GM12878 (cell line): ENCODE results near the gene ENGASE. TPM values are rescaled to one million over a fixed set of nuclear protein-coding genes. Genes with fewer than 3 reads are reported as not detected.

Experiments used
- ATAC-seq: fragments of 200-7000 bp; cut with Tn5 transposase; 3 replicates; pipeline ENCODE4 v1.9.1; 2020; ENCODE audit warnings: mild to moderate bottlenecking, moderate library complexity
- BruUV-seq: library from RNA; stranded (reverse); fragments of 400-500 nt; replicated peaks from 2 replicates; lab custom pipeline; 2021; lab: Mats Ljungman, UMichigan
- CTCF ChIA-PET: fragments of 300-600 bp; sonication (Branson Sonifier 250); formaldehyde crosslinking; extraction: SDS; loops from one replicate; lab custom pipeline; 2021; ENCODE audit warnings: inconsistent platforms; lab: Yijun Ruan, JAX
- POLR2A ChIA-PET: fragments of 350-600 bp; formaldehyde crosslinking; extraction: SDS; loops from one replicate; lab custom pipeline; 2021; ENCODE audit warnings: inconsistent platforms; lab: Charles Lee
- RAD21 ChIA-PET: fragments of 300-600 bp; sonication (Branson Sonifier 250); formaldehyde crosslinking; loops from one replicate; lab custom pipeline; 2023; ENCODE audit warnings: antibody characterized with exemption; ENCODE audit not compliant: unreplicated experiment; lab: Charles Lee
- SMC1A ChIA-PET: fragments of 300-600 bp; sonication (Branson Sonifier 250); formaldehyde crosslinking; loops from one replicate; lab custom pipeline; 2023; ENCODE audit not compliant: unreplicated experiment, uncharacterized antibody; lab: Charles Lee
- DNase-seq: peaks from one replicate; pipeline ENCODE4 v3.0.0-alpha.2; 2011; ENCODE audit warnings: low read depth, low spot score
- FAIRE-seq: peaks from 3 replicates; lab custom pipeline; 2011; peaks lifted over from hg19 to GRCh38; lab: Jason Lieb, UNC
- H2AFZ ChIP-seq: 2 replicates; pipeline ENCODE4 v1.6.0; 2011; ENCODE audit warnings: low read depth, low read length, control low read depth; ENCODE audit not compliant: control insufficient read depth
- H3K27ac ChIP-seq: 2 replicates; pipeline ENCODE4 v1.5.1; 2011; ENCODE audit warnings: control low read depth; ENCODE audit not compliant: control insufficient read depth, insufficient read depth
- H3K27me3 ChIP-seq, 2 experiments: replicated peaks in 1 of 2; 2 replicates each; pipeline versions ENCODE4 v1.6.0 to v1.6.1; 2011; ENCODE audit warnings: low read length in 1 of 2; ENCODE audit not compliant: control insufficient read depth in 2 of 2, insufficient read depth in 2 of 2
- H3K36me3 ChIP-seq, 2 experiments: 2 replicates each; pipeline ENCODE4 v1.5.1; 2011; ENCODE audit warnings: low read length in 1 of 2; ENCODE audit not compliant: control insufficient read depth in 2 of 2, insufficient read depth in 2 of 2
- H3K4me1 ChIP-seq: 2 replicates; pipeline ENCODE4 v1.6.1; 2011; ENCODE audit warnings: mild to moderate bottlenecking, low read length, moderate library complexity, mixed read lengths; ENCODE audit not compliant: control insufficient read depth, insufficient read depth
- H3K4me2 ChIP-seq: 2 replicates; pipeline ENCODE4 v1.6.0; 2011; ENCODE audit warnings: control low read depth; ENCODE audit not compliant: control insufficient read depth, insufficient read depth
- H3K4me3 ChIP-seq: fragments of 200-600 bp; sonication (generic); 2 replicates; pipeline ENCODE4 v1.5.1; 2016
- H3K79me2 ChIP-seq: 2 replicates; pipeline ENCODE4 v1.6.0; 2011; ENCODE audit warnings: low read length; ENCODE audit not compliant: control insufficient read depth, insufficient read depth
- H3K9ac ChIP-seq: 2 replicates; pipeline ENCODE4 v1.8.0; 2011; ENCODE audit warnings: low read length, control low read depth, mixed read lengths; ENCODE audit not compliant: control insufficient read depth, insufficient read depth
- H3K9me3 ChIP-seq: replicated peaks from 3 replicates; pipeline ENCODE4 v1.5.1; 2011; ENCODE audit warnings: mild to moderate bottlenecking, low read length; ENCODE audit not compliant: control insufficient read depth, insufficient read depth
- H4K20me1 ChIP-seq: 2 replicates; pipeline ENCODE4 v1.6.0; 2011; ENCODE audit not compliant: control insufficient read depth, insufficient read depth
- FOS ChIP-seq: IDR thresholded peaks from 3 replicates; pipeline ENCODE4 v1.6.1; 2011; ENCODE audit warnings: borderline replicate concordance; ENCODE audit not compliant: insufficient read length; ENCODE audit errors: extremely low read depth
- HDAC2 ChIP-seq: fragments of 200-600 bp; sonication (generic); IDR thresholded peaks from 2 replicates; pipeline ENCODE4 v1.6.1; 2017
- IKZF1 ChIP-seq: fragments of 450-650 bp; conservative IDR thresholded peaks from 2 replicates; pipeline ENCODE4 v1.6.1; 2017; ENCODE audit warnings: antibody characterized with exemption, mild to moderate bottlenecking
- LARP7 ChIP-seq: fragments of 450-650 bp; IDR thresholded peaks from 2 replicates; pipeline ENCODE4 v1.6.1; 2017; ENCODE audit warnings: mild to moderate bottlenecking
- NFXL1 ChIP-seq: fragments of 450-650 bp; IDR thresholded peaks from 2 replicates; pipeline ENCODE4 v1.6.1; 2017; ENCODE audit warnings: antibody characterized with exemption, mild to moderate bottlenecking, borderline replicate concordance
- NRF1 ChIP-seq: conservative IDR thresholded peaks from 2 replicates; pipeline ENCODE4 v1.6.1; 2011; ENCODE audit warnings: mild to moderate bottlenecking, low read depth, low read length, improper control_type of control experiment
- PAX8 ChIP-seq: fragments of 450-650 bp; IDR thresholded peaks from 2 replicates; pipeline ENCODE4 v1.6.1; 2017; ENCODE audit warnings: mild to moderate bottlenecking, moderate library complexity
- RB1 ChIP-seq: fragments of 450-650 bp; formaldehyde crosslinking; IDR thresholded peaks from 2 replicates; pipeline ENCODE4 v1.6.1; 2017; ENCODE audit warnings: mild to moderate bottlenecking, borderline replicate concordance
- REST ChIP-seq: IDR thresholded peaks from 2 replicates; pipeline ENCODE4 v1.6.1; 2012; ENCODE audit warnings: mild to moderate bottlenecking, low read depth, low read length
- ZBTB4 ChIP-seq: fragments of 450-650 bp; formaldehyde crosslinking; IDR thresholded peaks from 2 replicates; pipeline ENCODE4 v1.4.0; 2022; ENCODE audit warnings: mild to moderate bottlenecking, moderate library complexity
- WGBS: methylation state at CpG from one replicate; pipeline ENCODE4 v1.1.6; 2016; ENCODE audit warnings: low lambda C conversion rate; ENCODE audit not compliant: insufficient replicate concordance, insufficient coverage; ENCODE audit errors: missing lambda C conversion rate; 5-methylcytosine and 5-hydroxymethylcytosine counted together
- in situ Hi-C: fragments of 300-500 bp; cut with MboI; formaldehyde crosslinking; loops from 9 replicates; pipeline ENCODE4 v1.14.3; 2018; ENCODE audit warnings: mixed read lengths
- intact Hi-C: fragments of 100-400 bp; cut with micrococcal nuclease; formaldehyde crosslinking; loops from one replicate; pipeline ENCODE4 v1.14.2; 2022; ENCODE audit not compliant: unreplicated experiment
- polyA plus RNA-seq, 11 experiments: library from polyadenylated mRNA; depleted of rRNA in 4 of 11; unstranded in 6 of 11; stranded (reverse) in 5 of 11; fragments of >200 nt; fragmentation: Nextera tagmentation in 4 of 11; fragmentation: Illumina TruSeq in 1 of 11; extraction: Ambion mirVana in 4 of 11; extraction: Trizol in 1 of 11; gene quantifications; 1 replicate in 1 of 11; 2 replicates in 10 of 11; pipeline versions ENCODE4 v1.2.1 to v1.2.3, GENCODE V29; 2011 to 2016; ENCODE audit warnings: inconsistent platforms in 2 of 11, missing spikeins in 2 of 11, low read depth in 1 of 11
- total RNA-seq, 4 experiments: library from RNA; depleted of rRNA in 3 of 4; stranded (reverse); fragments of >200 nt in 3 of 4; fragmentation: Illumina TruSeq in 1 of 4; extraction: Trizol in 1 of 4; gene quantifications; 2 replicates each; pipeline versions ENCODE4 v1.2.1 to v1.2.3, GENCODE V29; 2013 to 2021
- TF ChIP-seq, protein P1 (sequence below): fragments of 450-650 bp; IDR thresholded peaks from 2 replicates; pipeline ENCODE4 v1.6.1; 2014; ENCODE audit warnings: mild to moderate bottlenecking

ENGASE gene
- total and polyA plus RNA-seq, 10 of the 15 experiments (the other 5 are each of a cell fraction or from before 2014, with no cell fraction given), result 0.18 to 28.9 (median 10.5) TPM

DNA sequence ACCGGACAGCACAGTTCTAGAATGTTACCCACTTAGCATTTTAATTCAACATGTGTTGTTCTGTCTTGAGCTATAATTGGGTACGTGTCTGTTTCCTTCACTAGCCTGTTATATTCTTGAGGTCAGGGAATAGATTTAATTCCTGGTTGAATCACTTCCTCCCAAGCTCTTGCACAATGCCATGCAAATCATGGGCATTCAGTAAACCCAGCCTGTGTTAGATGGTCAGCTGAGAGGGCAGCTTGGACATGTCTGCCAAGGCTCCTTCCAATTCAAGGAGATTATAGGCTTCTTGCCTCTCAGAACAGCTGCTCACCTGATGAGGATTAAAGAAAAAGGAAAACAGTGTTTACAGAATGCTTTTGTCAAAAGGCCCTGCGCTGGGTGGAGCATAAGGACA, 38.0 kb upstream of the ENGASE start:
- ATAC-seq (no peak), DNase-seq (no peak), FAIRE-seq (no peak)
- in situ Hi-C loops (no loop called here), intact Hi-C loops (no loop called here)
- 49% methylated on average over 3 of the region's 3 CpGs for WGBS
- ChIA-PET RAD21 (no interaction called here), SMC1A (interaction anchor here (1.0 kb wide), 1 partner anchor 65 kb away, joined by 3 read pairs; no protein-coding TSS in a partner anchor), POLR2A (no interaction called here), CTCF (interaction anchor here (0.9 to 2.3 kb wide), 4 partner anchors 9 to 46 kb away, joined by 3 to 16 read pairs (median 4); no protein-coding TSS in a partner anchor)
- Histone ChIP-seq H3K9me3 (no peaks in the 10 kb centered on the region), H3K4me2 (no peak overlapping the region), H3K36me3 (no peaks in the 10 kb centered on the region), H3K9ac (no peak overlapping the region), H4K20me1 (no peaks in the 10 kb centered on the region), H3K27me3 (no peaks in the 10 kb centered on the region; a peak in 1 of 4 replicates), H3K4me1 (peaks cover 10% of the 10 kb centered on the region), H3K4me3 (no peak overlapping the region), H3K79me2 (no peaks in the 10 kb centered on the region), H2AFZ (no peak overlapping the region), H3K27ac (no peak overlapping the region)
- BruUV-seq, result no TSS peak
- TF ChIP-seq, protein P1, sequence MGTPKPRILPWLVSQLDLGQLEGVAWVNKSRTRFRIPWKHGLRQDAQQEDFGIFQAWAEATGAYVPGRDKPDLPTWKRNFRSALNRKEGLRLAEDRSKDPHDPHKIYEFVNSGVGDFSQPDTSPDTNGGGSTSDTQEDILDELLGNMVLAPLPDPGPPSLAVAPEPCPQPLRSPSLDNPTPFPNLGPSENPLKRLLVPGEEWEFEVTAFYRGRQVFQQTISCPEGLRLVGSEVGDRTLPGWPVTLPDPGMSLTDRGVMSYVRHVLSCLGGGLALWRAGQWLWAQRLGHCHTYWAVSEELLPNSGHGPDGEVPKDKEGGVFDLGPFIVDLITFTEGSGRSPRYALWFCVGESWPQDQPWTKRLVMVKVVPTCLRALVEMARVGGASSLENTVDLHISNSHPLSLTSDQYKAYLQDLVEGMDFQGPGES, result no peak
- TF ChIP-seq IKZF1 (no peak), LARP7 (no peak), NFXL1 (no peak), FOS (no peak), HDAC2 (no peak), NRF1 (no peak), PAX8 (no peak), REST (no peak), ZBTB4 (no peak), RB1 (no peak)
